AML-193 (cell line): ENCODE measurements around the gene GARS1.
"Not testable (repeated sequence)": the region's sequence is repeated elsewhere in the genome, so short reads cannot be mapped to it uniquely, and the experiment has no call there.

Source experiments
- DNase-seq, 2 experiments: peaks; one replicate each; lab custom pipeline; 2025; lab: John Stamatoyannopoulos, UW

GARS1 gene

GRCh38 chr7:30627026-30627425 lies 32.3 kb downstream of the GARS1 start:
- no peak for DNase-seq

- no peak for DNase-seq
Measured at GRCh38 chr7:30630986-30631385, 36.3 kb downstream of the GARS1 start.

GRCh38 chr7:30633223-30633622 lies 38.5 kb downstream of the GARS1 start:
- no peak for DNase-seq

GRCh38 chr7:30634193-30634626 lies 39.5 kb downstream of the GARS1 start:
- DNase-seq: no peak

- no peak for DNase-seq
Measured at GRCh38 chr7:30634634-30635201, 40.0 kb downstream of the GARS1 start.

GRCh38 chr7:30635798-30636197 lies 41.1 kb downstream of the GARS1 start:
- DNase-seq: no peak

GRCh38 chr7:30642322-30642721 lies 47.6 kb downstream of the GARS1 start:
- DNase-seq: not testable (repeated sequence)

GRCh38 chr7:30642789-30643188 lies 48.1 kb downstream of the GARS1 start:
- DNase-seq: no peak

- no peak for DNase-seq
Measured at GRCh38 chr7:30644286-30644955, 49.7 kb downstream of the GARS1 start.

- DNase-seq: no peak
Measured at GRCh38 chr7:30645661-30646060, 51.0 kb downstream of the GARS1 start.

GRCh38 chr7:30646154-30646553 lies 51.5 kb downstream of the GARS1 start:
- DNase-seq: no peak

- no peak for DNase-seq
Measured at GRCh38 chr7:30647589-30648364, 53.1 kb downstream of the GARS1 start.

- DNase-seq: no peak
Measured at GRCh38 chr7:30648744-30649540, 54.3 kb downstream of the GARS1 start.

GRCh38 chr7:30649717-30650420 lies 55.2 kb downstream of the GARS1 start:
- no peak for DNase-seq

- no peak for DNase-seq
Measured at GRCh38 chr7:30650421-30650808, 55.7 kb downstream of the GARS1 start.

GRCh38 chr7:30652132-30652531 lies 57.5 kb downstream of the GARS1 start:
- DNase-seq: no peak

GRCh38 chr7:30652698-30653641 lies 58.3 kb downstream of the GARS1 start:
- no peak for DNase-seq

GRCh38 chr7:30654296-30655090 lies 59.8 kb downstream of the GARS1 start:
- no peak for DNase-seq

GRCh38 chr7:30655096-30655970 lies 60.7 kb downstream of the GARS1 start:
- no peak for DNase-seq
